Adipocyte (in vitro differentiated cells): ENCODE results near the gene SFXN5.

Experiments
- DNase-seq: peaks from one replicate; pipeline ENCODE4 v3.0.0-alpha.2; 2015; ENCODE audit warnings: low read depth
- H3K27me3 ChIP-seq: replicated peaks from 2 replicates; pipeline ENCODE4 v1.7.0; 2013; ENCODE audit warnings: mild to moderate bottlenecking, low read length, moderate library complexity; ENCODE audit not compliant: control insufficient read depth, insufficient read depth
- H3K36me3 ChIP-seq: 2 replicates; pipeline ENCODE4 v1.7.0; 2013; ENCODE audit warnings: low read length, mild to moderate bottlenecking, moderate library complexity; ENCODE audit not compliant: control insufficient read depth, insufficient read depth, severe bottlenecking
- H3K4me1 ChIP-seq: 2 replicates; pipeline ENCODE4 v1.7.0; 2013; ENCODE audit warnings: mild to moderate bottlenecking, low read length, moderate library complexity; ENCODE audit not compliant: control insufficient read depth, insufficient read depth
- H3K4me3 ChIP-seq: 2 replicates; pipeline ENCODE4 v1.7.0; 2013; ENCODE audit warnings: mild to moderate bottlenecking, low read length, moderate library complexity
- H3K9ac ChIP-seq: 2 replicates; pipeline ENCODE4 v1.7.0; 2013; ENCODE audit warnings: mild to moderate bottlenecking, low read length, moderate library complexity
- H3K9me3 ChIP-seq: 2 replicates; pipeline ENCODE4 v1.7.0; 2013; ENCODE audit warnings: mild to moderate bottlenecking, low read length, moderate library complexity; ENCODE audit not compliant: control insufficient read depth

The SFXN5 gene

GRCh38 chr2:72961036-72961720 is 110.3 kb downstream of the SFXN5 start:
- H3K9me3 ChIP-seq = no peaks in the 10 kb centered on the region
- no peak overlapping the region for H3K9ac ChIP-seq
- no peak for DNase-seq
- H3K4me3 ChIP-seq = no peak overlapping the region
- no peaks in the 10 kb centered on the region for H3K27me3 ChIP-seq
- peaks cover 3% of the 10 kb centered on the region for H3K36me3 ChIP-seq
- no peaks in the 10 kb centered on the region for H3K4me1 ChIP-seq

GRCh38 chr2:72959995-72960981 is 111.2 kb downstream of the SFXN5 start:
- Histone ChIP-seq H3K4me3 (no peak overlapping the region), H3K36me3 (peaks cover 3% of the 10 kb centered on the region), H3K9ac (no peak overlapping the region), H3K27me3 (no peaks in the 10 kb centered on the region), H3K9me3 (no peaks in the 10 kb centered on the region), H3K4me1 (no peaks in the 10 kb centered on the region)
- no peak for DNase-seq

- H3K9me3 ChIP-seq = no peaks in the 10 kb centered on the region
- peaks cover 3% of the 10 kb centered on the region for H3K36me3 ChIP-seq
- no peak for DNase-seq
- H3K4me1 ChIP-seq = no peaks in the 10 kb centered on the region
- H3K4me3 ChIP-seq = no peak overlapping the region
- no peaks in the 10 kb centered on the region for H3K27me3 ChIP-seq
- no peak overlapping the region for H3K9ac ChIP-seq
These were observed 112.0 kb downstream of the SFXN5 start for GRCh38 chr2:72959554-72959953.

GRCh38 chr2:72958542-72959385 is 112.7 kb downstream of the SFXN5 start:
- no peak overlapping the region for H3K9ac ChIP-seq
- no peak overlapping the region for H3K4me3 ChIP-seq
- H3K4me1 ChIP-seq = no peaks in the 10 kb centered on the region
- peaks cover 3% of the 10 kb centered on the region for H3K36me3 ChIP-seq
- no peak for DNase-seq
- H3K27me3 ChIP-seq = no peaks in the 10 kb centered on the region
- H3K9me3 ChIP-seq = no peaks in the 10 kb centered on the region

GRCh38 chr2:72956936-72957335 is 114.6 kb downstream of the SFXN5 start:
- no peaks in the 10 kb centered on the region for H3K27me3 ChIP-seq

GRCh38 chr2:72956050-72956395 is 115.5 kb downstream of the SFXN5 start:
- Histone ChIP-seq H3K36me3 (peaks cover 3% of the 10 kb centered on the region), H3K4me3 (no peak overlapping the region), H3K9me3 (no peaks in the 10 kb centered on the region), H3K9ac (no peak overlapping the region), H3K4me1 (no peaks in the 10 kb centered on the region), H3K27me3 (no peaks in the 10 kb centered on the region)
- DNase-seq = no peak

More at GRCh38 chr2:72956936-72957335, 114.6 kb downstream of the SFXN5 start:
- no peak overlapping the region for H3K4me3 ChIP-seq
- H3K36me3 ChIP-seq = peaks cover 3% of the 10 kb centered on the region
- no peaks in the 10 kb centered on the region for H3K9me3 ChIP-seq
- no peak overlapping the region for H3K9ac ChIP-seq
- H3K4me1 ChIP-seq = no peaks in the 10 kb centered on the region
- DNase-seq = no peak

- no peak overlapping the region for H3K4me3 ChIP-seq
- no peaks in the 10 kb centered on the region for H3K4me1 ChIP-seq
- H3K27me3 ChIP-seq = no peaks in the 10 kb centered on the region
- H3K9me3 ChIP-seq = no peaks in the 10 kb centered on the region
- H3K36me3 ChIP-seq = peaks cover 3% of the 10 kb centered on the region
- no peak for DNase-seq
- H3K9ac ChIP-seq = no peak overlapping the region
These were observed 116.1 kb downstream of the SFXN5 start for GRCh38 chr2:72955228-72956049.

- no peaks in the 10 kb centered on the region for H3K27me3 ChIP-seq
- no peak for DNase-seq
- peaks cover 3% of the 10 kb centered on the region for H3K36me3 ChIP-seq
- H3K4me3 ChIP-seq = no peak overlapping the region
- no peaks in the 10 kb centered on the region for H3K9me3 ChIP-seq
- no peaks in the 10 kb centered on the region for H3K4me1 ChIP-seq
- H3K9ac ChIP-seq = no peak overlapping the region
These were observed 116.9 kb downstream of the SFXN5 start for GRCh38 chr2:72954376-72955227.

- Histone ChIP-seq H3K4me3 (no peak overlapping the region), H3K4me1 (no peaks in the 10 kb centered on the region), H3K9ac (no peak overlapping the region), H3K27me3 (no peaks in the 10 kb centered on the region), H3K9me3 (no peaks in the 10 kb centered on the region), H3K36me3 (peaks cover 3% of the 10 kb centered on the region)
- DNase-seq = no peak
These were observed 117.5 kb downstream of the SFXN5 start for GRCh38 chr2:72953976-72954375.

GRCh38 chr2:72953528-72953927 is 118.0 kb downstream of the SFXN5 start:
- DNase-seq = no peak
- Histone ChIP-seq H3K4me3 (no peak overlapping the region), H3K27me3 (no peaks in the 10 kb centered on the region), H3K9ac (no peak overlapping the region), H3K36me3 (peaks cover 3% of the 10 kb centered on the region), H3K4me1 (no peaks in the 10 kb centered on the region), H3K9me3 (no peaks in the 10 kb centered on the region)
